OCI-LY1 (cell line): ENCODE measurements around the gene CD300E.
"Not testable (repeated sequence)": the region's sequence is repeated elsewhere in the genome, so short reads cannot be mapped to it uniquely, and the experiment has no call there.

Source experiments
- H2AFZ ChIP-seq: fragments of 200-600 bp; sonication (generic), shearing (Covaris generic); 2 replicates; pipeline ENCODE4 v1.6.0; 2014; ENCODE audit warnings: antibody characterized with exemption, mild to moderate bottlenecking, low read length
- H3F3A ChIP-seq: fragments of 200-600 bp; sonication (generic), shearing (Covaris generic); 2 replicates; pipeline ENCODE4 v1.6.0; 2014; ENCODE audit warnings: mild to moderate bottlenecking, antibody characterized with exemption, low read length, moderate library complexity; ENCODE audit not compliant: insufficient read depth
- H3K27ac ChIP-seq: fragments of 200-600 bp; sonication (generic); 2 replicates; pipeline ENCODE4 v1.5.1; 2014; ENCODE audit warnings: low read length, mixed run types, mild to moderate bottlenecking, low read depth; ENCODE audit not compliant: poor library complexity, severe bottlenecking
- H3K27me3 ChIP-seq: fragments of 200-600 bp; sonication (generic); 2 replicates; pipeline ENCODE4 v1.6.0; 2014; ENCODE audit warnings: antibody characterized with exemption, mild to moderate bottlenecking, low read length, moderate library complexity; ENCODE audit not compliant: insufficient read depth
- H3K36me3 ChIP-seq: fragments of 200-600 bp; sonication (generic); 2 replicates; pipeline ENCODE4 v1.6.1; 2014; ENCODE audit warnings: mild to moderate bottlenecking, antibody characterized with exemption, low read length, moderate library complexity, mixed read lengths; ENCODE audit not compliant: insufficient read depth
- H3K4me1 ChIP-seq: fragments of 200-600 bp; sonication (generic); 2 replicates; pipeline ENCODE4 v1.5.1; 2014; ENCODE audit warnings: mild to moderate bottlenecking, low read length, moderate library complexity; ENCODE audit not compliant: insufficient read depth, severe bottlenecking
- H3K4me2 ChIP-seq: fragments of 200-600 bp; sonication (generic), shearing (Covaris generic); 2 replicates; pipeline ENCODE4 v1.6.1; 2014; ENCODE audit warnings: low read length
- H3K4me3 ChIP-seq: fragments of 200-600 bp; sonication (generic); 2 replicates; pipeline ENCODE4 v1.5.1; 2014; ENCODE audit warnings: low read length, low read depth, mild to moderate bottlenecking, mixed read lengths; ENCODE audit not compliant: poor library complexity, severe bottlenecking
- H3K79me2 ChIP-seq: fragments of 200-600 bp; shearing (Covaris generic); 2 replicates; pipeline ENCODE4 v1.6.1; 2016; ENCODE audit warnings: mixed run types, low read length, mixed read lengths; ENCODE audit not compliant: insufficient read depth
- H3K9ac ChIP-seq: fragments of 200-600 bp; sonication (generic), shearing (Covaris generic); 2 replicates; pipeline ENCODE4 v1.6.1; 2014; ENCODE audit warnings: mild to moderate bottlenecking, low read length, mixed read lengths
- H3K9me2 ChIP-seq: fragments of 200-600 bp; sonication (generic), shearing (Covaris generic); 2 replicates; pipeline ENCODE4 v1.6.1; 2014; ENCODE audit warnings: low read depth, mild to moderate bottlenecking, low read length, mixed read lengths
- H3K9me3 ChIP-seq: fragments of 200-600 bp; shearing (Covaris generic); 2 replicates; pipeline ENCODE4 v1.6.1; 2014; ENCODE audit warnings: low read length, mixed read lengths
- H4K20me1 ChIP-seq: fragments of 200-600 bp; sonication (generic), shearing (Covaris generic); 2 replicates; pipeline ENCODE4 v1.6.0; 2016; ENCODE audit warnings: mild to moderate bottlenecking, low read length; ENCODE audit not compliant: insufficient read depth
- CTCF ChIP-seq: fragments of 200-600 bp; sonication (generic), shearing (Covaris generic); IDR thresholded peaks from 2 replicates; pipeline ENCODE4 v1.5.1; 2017; ENCODE audit warnings: mild to moderate bottlenecking, antibody characterized with exemption, low read length, moderate library complexity, mixed read lengths
- EZH2 ChIP-seq: fragments of 200-600 bp; sonication (generic), shearing (Covaris generic); IDR thresholded peaks from 2 replicates; pipeline ENCODE4 v1.8.0; 2017; ENCODE audit warnings: borderline replicate concordance, mixed run types, mild to moderate bottlenecking, antibody characterized with exemption, low read length, moderate library complexity, mixed read lengths

Gene CD300E

DNA sequence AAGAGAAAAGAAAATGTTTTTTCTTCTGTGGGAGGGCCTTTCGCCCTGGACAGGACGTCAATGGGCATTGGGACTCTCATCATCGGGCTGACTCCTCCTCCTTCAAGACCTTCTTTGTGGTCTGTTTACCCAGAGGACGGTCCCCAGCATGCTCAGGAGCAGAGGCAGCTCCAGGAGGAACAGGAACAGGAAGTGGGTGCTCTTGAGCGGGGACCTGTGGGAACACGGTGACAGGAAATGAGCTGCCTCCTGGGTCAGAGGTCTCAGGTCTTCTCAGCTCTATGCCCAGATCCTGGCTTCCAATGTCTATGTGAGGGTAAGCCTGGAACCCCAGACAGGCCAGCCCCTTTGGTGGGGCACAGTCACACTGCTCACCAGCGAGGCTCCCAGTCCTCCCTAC lies 43.6 kb downstream of the CD300E start:
- no peak overlapping the region for H3K27ac ChIP-seq
- TF ChIP-seq CTCF: no peak
- TF ChIP-seq EZH2: no peak

GRCh38 chr17:74578979-74579378 lies 44.6 kb downstream of the CD300E start:
- no peaks in the 10 kb centered on the region for H3K9me2 ChIP-seq
- H3K27ac ChIP-seq: no peak overlapping the region
- no peaks in the 10 kb centered on the region for H3F3A ChIP-seq
- H2AFZ ChIP-seq: no peak overlapping the region
- H3K79me2 ChIP-seq: no peaks in the 10 kb centered on the region
- no peak overlapping the region for H3K4me3 ChIP-seq
- H3K27me3 ChIP-seq: no peaks in the 10 kb centered on the region
- H3K9ac ChIP-seq: no peak overlapping the region
- H3K9me3 ChIP-seq: no peaks in the 10 kb centered on the region
- H3K4me1 ChIP-seq: no peaks in the 10 kb centered on the region
- H3K36me3 ChIP-seq: no peaks in the 10 kb centered on the region
- H3K4me2 ChIP-seq: no peak overlapping the region
- no peak for TF ChIP-seq EZH2
- no peak for TF ChIP-seq CTCF
- H4K20me1 ChIP-seq: no peaks in the 10 kb centered on the region

More for the DNA sequence above, 43.6 kb downstream of the CD300E start:
- H2AFZ ChIP-seq: no peak overlapping the region
- H4K20me1 ChIP-seq: no peaks in the 10 kb centered on the region
- H3F3A ChIP-seq: no peaks in the 10 kb centered on the region
- no peaks in the 10 kb centered on the region for H3K36me3 ChIP-seq
- no peaks in the 10 kb centered on the region for H3K9me3 ChIP-seq
- no peaks in the 10 kb centered on the region for H3K4me1 ChIP-seq
- H3K4me2 ChIP-seq: no peak overlapping the region
- no peak overlapping the region for H3K9ac ChIP-seq
- 0 out of 2 replicates have a peak, but pooled peaks cover 3% of the 10 kb centered on the region for H3K27me3 ChIP-seq
- H3K4me3 ChIP-seq: no peak overlapping the region
- no peaks in the 10 kb centered on the region for H3K9me2 ChIP-seq
- no peaks in the 10 kb centered on the region for H3K79me2 ChIP-seq

GRCh38 chr17:74574489-74575142 lies 48.9 kb downstream of the CD300E start:
- Histone ChIP-seq H3K27me3 (no peaks in the 10 kb centered on the region), H3K4me1 (no peaks in the 10 kb centered on the region), H2AFZ (no peak overlapping the region), H3K9me3 (no peaks in the 10 kb centered on the region), H4K20me1 (no peaks in the 10 kb centered on the region), H3F3A (no peaks in the 10 kb centered on the region), H3K4me3 (no peak overlapping the region), H3K4me2 (no peak overlapping the region), H3K36me3 (no peaks in the 10 kb centered on the region), H3K9me2 (no peaks in the 10 kb centered on the region), H3K79me2 (no peaks in the 10 kb centered on the region), H3K27ac (no peak overlapping the region), H3K9ac (no peak overlapping the region)
- no peak for TF ChIP-seq EZH2
- TF ChIP-seq CTCF: no peak

DNA sequence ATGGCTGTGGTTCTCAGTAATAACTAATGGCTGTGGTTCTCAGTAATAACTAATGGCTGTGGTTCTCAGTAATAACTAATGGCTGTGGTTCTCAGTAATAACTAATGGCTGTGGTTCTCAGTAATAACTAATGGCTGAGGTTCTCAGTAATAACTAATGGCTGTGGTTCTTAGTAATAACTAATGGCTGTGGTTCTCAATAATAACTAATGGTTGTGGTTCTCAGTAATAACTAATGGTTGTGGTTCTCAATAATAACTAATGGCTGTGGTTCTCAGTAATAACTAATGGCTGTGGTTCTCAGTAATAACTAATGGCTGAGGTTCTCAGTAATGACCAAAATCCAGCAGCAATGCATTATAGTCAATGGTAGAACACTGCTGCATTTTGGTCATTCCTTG lies 49.9 kb downstream of the CD300E start:
- not testable (repeated sequence) for H3K9me2 ChIP-seq, H3K4me1 ChIP-seq, H2AFZ ChIP-seq, H3K4me2 ChIP-seq, H3K79me2 ChIP-seq, H3K27ac ChIP-seq, H3K4me3 ChIP-seq, H3K9ac ChIP-seq, H3K27me3 ChIP-seq, H3F3A ChIP-seq, H3K36me3 ChIP-seq, H3K9me3 ChIP-seq, H4K20me1 ChIP-seq
